IMR-90 (cell line): ENCODE measurements around the gene RBMS2. TPM values are rescaled to one million over a fixed set of nuclear protein-coding genes. Genes with fewer than 3 reads are reported as not detected.

Experiments
- ATAC-seq: fragments of 200-7000 bp; cut with Tn5 transposase; 2 replicates; pipeline ENCODE4 v1.9.1; 2020; ENCODE audit warnings: low read depth, mild to moderate bottlenecking, moderate library complexity
- BruUV-seq: library from RNA; stranded (reverse); fragments of 400-500 nt; replicated peaks from 2 replicates; lab custom pipeline; 2021; lab: Mats Ljungman, UMichigan
- CTCF ChIA-PET: fragments of 300-600 bp; formaldehyde crosslinking; extraction: SDS; loops from one replicate; lab custom pipeline; 2021; ENCODE audit warnings: antibody characterized with exemption; lab: Yijun Ruan, JAX
- POLR2A ChIA-PET: fragments of 300-600 bp; sonication (Branson Sonifier 250); formaldehyde crosslinking; loops from one replicate; lab custom pipeline; 2022; ENCODE audit warnings: antibody characterized with exemption; ENCODE audit not compliant: unreplicated experiment; lab: Charles Lee
- DNase-seq: peaks from one replicate; pipeline ENCODE4 v3.0.0; 2013
- H2AFZ ChIP-seq: replicated peaks from 2 replicates; pipeline ENCODE3; 2013; ENCODE audit warnings: low read length, mild to moderate bottlenecking; ENCODE audit not compliant: poor library complexity
- H2AK5ac ChIP-seq: 2 replicates; pipeline ENCODE4 v1.6.1; 2013; ENCODE audit warnings: low read depth, low read length, inconsistent platforms
- H2AK9ac ChIP-seq: replicated peaks from 2 replicates; pipeline ENCODE3; 2013; ENCODE audit warnings: mild to moderate bottlenecking, low read depth, low read length, moderate library complexity; ENCODE audit not compliant: poor library complexity
- H2BK120ac ChIP-seq: 2 replicates; pipeline ENCODE4 v1.6.1; 2013; ENCODE audit warnings: low read depth, low read length, inconsistent platforms
- H2BK15ac ChIP-seq: 3 replicates; pipeline ENCODE4 v1.6.1; 2013; ENCODE audit warnings: low read depth, low read length, inconsistent platforms
- H2BK20ac ChIP-seq: 2 replicates; pipeline ENCODE4 v1.6.1; 2013; ENCODE audit warnings: low read depth, mild to moderate bottlenecking, inconsistent platforms, low read length, moderate library complexity
- H2BK5ac ChIP-seq: 2 replicates; pipeline ENCODE4 v1.6.1; 2013; ENCODE audit warnings: mild to moderate bottlenecking, low read depth, low read length, inconsistent platforms; ENCODE audit not compliant: poor library complexity, severe bottlenecking
- H3K14ac ChIP-seq: replicated peaks from 2 replicates; pipeline ENCODE4 v1.6.1; 2013; ENCODE audit warnings: low read depth, low read length, inconsistent platforms
- H3K18ac ChIP-seq: 2 replicates; pipeline ENCODE4 v1.6.1; 2013; ENCODE audit warnings: low read depth, low read length, control low read depth
- H3K23ac ChIP-seq: 2 replicates; pipeline ENCODE4 v1.6.1; 2013; ENCODE audit warnings: low read depth, low read length, inconsistent platforms
- H3K27ac ChIP-seq: 2 replicates; pipeline ENCODE4 v1.5.1; 2013; ENCODE audit warnings: mild to moderate bottlenecking, control low read depth, low read length; ENCODE audit not compliant: insufficient read depth
- H3K27me3 ChIP-seq: 2 replicates; pipeline ENCODE4 v1.6.1; 2013; ENCODE audit warnings: low read length; ENCODE audit not compliant: control insufficient read depth, insufficient read depth
- H3K36me3 ChIP-seq: 2 replicates; pipeline ENCODE4 v1.6.1; 2013; ENCODE audit warnings: low read length, mixed read lengths; ENCODE audit not compliant: control insufficient read depth, insufficient read depth
- H3K4ac ChIP-seq: 2 replicates; pipeline ENCODE4 v1.6.1; 2013; ENCODE audit warnings: low read depth, low read length, inconsistent platforms
- H3K4me1 ChIP-seq: 2 replicates; pipeline ENCODE4 v1.6.1; 2013; ENCODE audit warnings: low read length, mixed read lengths; ENCODE audit not compliant: control insufficient read depth, insufficient read depth
- H3K4me2 ChIP-seq: 2 replicates; pipeline ENCODE4 v1.6.1; 2013; ENCODE audit warnings: low read depth, mild to moderate bottlenecking, control low read depth, low read length, moderate library complexity
- H3K4me3 ChIP-seq: 2 replicates; pipeline ENCODE4 v1.5.1; 2013; ENCODE audit warnings: low read depth, mild to moderate bottlenecking, control low read depth, low read length, moderate library complexity; ENCODE audit not compliant: insufficient read depth
- H3K56ac ChIP-seq: 2 replicates; pipeline ENCODE4 v1.6.1; 2013; ENCODE audit warnings: low read length, inconsistent platforms; ENCODE audit not compliant: insufficient read depth; ENCODE audit errors: extremely low read depth
- H3K79me1 ChIP-seq, 2 experiments: 2 replicates each; pipeline ENCODE4 v1.6.1; 2013; ENCODE audit warnings: low read length in 2 of 2, inconsistent platforms in 1 of 2, low read depth in 1 of 2
- H3K9ac ChIP-seq: 2 replicates; pipeline ENCODE4 v1.6.1; 2013; ENCODE audit warnings: low read depth, low read length, control low read depth
- H3K9me1 ChIP-seq: 2 replicates; pipeline ENCODE4 v1.6.1; 2013; ENCODE audit warnings: low read length, inconsistent platforms; ENCODE audit not compliant: insufficient read depth
- H3K9me3 ChIP-seq: 2 replicates; pipeline ENCODE4 v1.6.1; 2013; ENCODE audit warnings: low read length; ENCODE audit not compliant: control insufficient read depth, insufficient read depth
- H4K20me1 ChIP-seq: 2 replicates; pipeline ENCODE4 v1.6.1; 2013; ENCODE audit warnings: low read length, inconsistent platforms; ENCODE audit not compliant: insufficient read depth
- H4K5ac ChIP-seq: 2 replicates; pipeline ENCODE4 v1.6.1; 2013; ENCODE audit warnings: mild to moderate bottlenecking, low read depth, low read length, control low read depth
- H4K8ac ChIP-seq, 2 experiments: 2 replicates each; pipeline ENCODE4 v1.6.1; 2013; ENCODE audit warnings: low read depth in 2 of 2, low read length in 2 of 2, control low read depth in 1 of 2, inconsistent platforms in 1 of 2
- H4K91ac ChIP-seq: 2 replicates; pipeline ENCODE4 v1.6.1; 2013; ENCODE audit warnings: low read depth, low read length, inconsistent platforms; ENCODE audit not compliant: insufficient read depth
- MAZ ChIP-seq: IDR thresholded peaks from 2 replicates; pipeline ENCODE4 v1.6.1; 2012; ENCODE audit warnings: low read depth, mild to moderate bottlenecking, low read length, improper control_type of control experiment, moderate library complexity, borderline replicate concordance
- RAD21 ChIP-seq: IDR thresholded peaks from 2 replicates; pipeline ENCODE4 v1.6.1; 2012; ENCODE audit warnings: low read length, improper control_type of control experiment
- whole genome bisulfite sequencing, 2 experiments: methylation state at CpG; one replicate each; pipeline versions ENCODE4 v1.1.5 to v1.1.7; 2013; ENCODE audit warnings: missing lambda C conversion rate in 2 of 2; ENCODE audit not compliant: insufficient read length in 1 of 2; ENCODE audit errors: extremely low coverage in 2 of 2; 5-methylcytosine and 5-hydroxymethylcytosine counted together
- dilution Hi-C: fragments of 300-500 bp; cut with HindIII; formaldehyde crosslinking; loops from one replicate; pipeline ENCODE4 v1.14.3; 2018; ENCODE audit warnings: low sequenced_read_pairs; ENCODE audit not compliant: unreplicated experiment
- in situ Hi-C: fragments of 300-500 bp; cut with MboI; formaldehyde crosslinking; loops from 3 replicates; pipeline ENCODE4 v1.14.3; 2019; ENCODE audit warnings: low sequenced_read_pairs, inconsistent platforms, mixed read lengths
- intact Hi-C: fragments of 100-400 bp; cut with micrococcal nuclease; formaldehyde crosslinking; loops from 2 replicates; pipeline ENCODE4 v1.10.0; 2022
- polyA plus RNA-seq, 3 experiments: library from polyadenylated mRNA; depleted of rRNA; stranded (reverse); fragments of >200 nt; gene quantifications; 2 replicates each; pipeline ENCODE4 v1.2.3, GENCODE V29; 2012; ENCODE audit warnings: low replicate concordance in 1 of 3
- total RNA-seq: library from RNA; depleted of rRNA; stranded (reverse); fragments of >200 nt; gene quantifications from 2 replicates; pipeline ENCODE4 v1.2.3, GENCODE V29; 2012
- TF ChIP-seq, protein P1 (sequence below): conservative IDR thresholded peaks from 2 replicates; pipeline ENCODE4 v1.5.1; 2012; ENCODE audit warnings: mild to moderate bottlenecking, low read depth, low read length, improper control_type of control experiment

The RBMS2 gene
- total and polyA plus RNA-seq, 2 of the 4 experiments (the other 2 are of a cell fraction) = 38.0 to 43.6 TPM

DNA sequence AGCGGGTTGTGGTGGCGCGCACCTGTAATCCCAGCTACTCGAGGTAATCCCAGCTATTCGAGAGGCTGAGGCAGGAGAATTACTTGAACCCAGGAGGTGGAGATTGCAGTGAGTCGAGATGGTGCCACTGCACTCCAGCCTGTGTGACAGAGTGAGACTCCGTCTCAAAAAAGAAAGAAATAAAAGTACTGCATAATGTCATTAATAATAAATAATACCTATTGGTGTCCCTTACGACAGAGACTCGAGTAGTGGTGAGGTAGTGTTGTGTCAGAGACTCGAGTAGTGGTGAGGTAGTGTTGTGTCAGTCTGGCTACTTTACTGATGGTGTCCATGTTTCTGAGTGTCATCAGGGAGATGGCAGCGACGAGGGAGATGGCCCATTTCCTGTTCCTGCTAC is 34.9 kb upstream of the RBMS2 start:
- Histone ChIP-seq H3K14ac (no peak overlapping the region), H3K27ac (no peak overlapping the region), H4K91ac (no peak overlapping the region), H3K9me1 (0 out of 2 replicates have a peak, but pooled peaks cover 2% of the 10 kb centered on the region), H3K27me3 (peaks cover 30% of the 10 kb centered on the region), H3K56ac (no peak overlapping the region), H3K4me1 (peaks cover 2% of the 10 kb centered on the region; the same call in 1 of the 2 replicates), H3K4me3 (no peak overlapping the region), H3K23ac (no peak overlapping the region), H2BK15ac (no peak overlapping the region), H3K9me3 (0 out of 2 replicates have a peak, but pooled peaks cover 2% of the 10 kb centered on the region), H2AK5ac (no peak overlapping the region), H3K9ac (no peak overlapping the region), H3K36me3 (no peaks in the 10 kb centered on the region), H2AFZ (no peak overlapping the region), H2BK20ac (no peak overlapping the region), H3K18ac (no peak overlapping the region), H4K5ac (no peak overlapping the region), H4K8ac (no peak overlapping the region), H2AK9ac (no peak overlapping the region), H2BK5ac (no peak overlapping the region), H3K4me2 (no peak overlapping the region), H2BK120ac (no peak overlapping the region), H3K4ac (no peak overlapping the region), H3K79me1 (no peaks in the 10 kb centered on the region), H4K20me1 (no peaks in the 10 kb centered on the region)
- ATAC-seq (no peak), DNase-seq (no peak)
- WGBS, 2 experiments = 49% methylated on average over 4 of the region's 12 CpGs; no CpG with 5 or more reads in 1 of the 2 experiments
- in situ Hi-C loops (no loop called here), dilution Hi-C loops (no loop called here), intact Hi-C loops (no loop called here)
- BruUV-seq = no TSS peak
- CTCF ChIA-PET = no interaction called here
- POLR2A ChIA-PET = no interaction called here
- no peak for TF ChIP-seq RAD21
- no peak for TF ChIP-seq MAZ
- TF ChIP-seq, protein P1, sequence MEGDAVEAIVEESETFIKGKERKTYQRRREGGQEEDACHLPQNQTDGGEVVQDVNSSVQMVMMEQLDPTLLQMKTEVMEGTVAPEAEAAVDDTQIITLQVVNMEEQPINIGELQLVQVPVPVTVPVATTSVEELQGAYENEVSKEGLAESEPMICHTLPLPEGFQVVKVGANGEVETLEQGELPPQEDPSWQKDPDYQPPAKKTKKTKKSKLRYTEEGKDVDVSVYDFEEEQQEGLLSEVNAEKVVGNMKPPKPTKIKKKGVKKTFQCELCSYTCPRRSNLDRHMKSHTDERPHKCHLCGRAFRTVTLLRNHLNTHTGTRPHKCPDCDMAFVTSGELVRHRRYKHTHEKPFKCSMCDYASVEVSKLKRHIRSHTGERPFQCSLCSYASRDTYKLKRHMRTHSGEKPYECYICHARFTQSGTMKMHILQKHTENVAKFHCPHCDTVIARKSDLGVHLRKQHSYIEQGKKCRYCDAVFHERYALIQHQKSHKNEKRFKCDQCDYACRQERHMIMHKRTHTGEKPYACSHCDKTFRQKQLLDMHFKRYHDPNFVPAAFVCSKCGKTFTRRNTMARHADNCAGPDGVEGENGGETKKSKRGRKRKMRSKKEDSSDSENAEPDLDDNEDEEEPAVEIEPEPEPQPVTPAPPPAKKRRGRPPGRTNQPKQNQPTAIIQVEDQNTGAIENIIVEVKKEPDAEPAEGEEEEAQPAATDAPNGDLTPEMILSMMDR = no peak
